Measurements from ENCODE around the gene CCDC190.
"Not testable (repeated sequence)": the region's sequence is repeated elsewhere in the genome, so short reads cannot be mapped to it uniquely, and the experiment has no call there.

CCDC190 gene

DNA sequence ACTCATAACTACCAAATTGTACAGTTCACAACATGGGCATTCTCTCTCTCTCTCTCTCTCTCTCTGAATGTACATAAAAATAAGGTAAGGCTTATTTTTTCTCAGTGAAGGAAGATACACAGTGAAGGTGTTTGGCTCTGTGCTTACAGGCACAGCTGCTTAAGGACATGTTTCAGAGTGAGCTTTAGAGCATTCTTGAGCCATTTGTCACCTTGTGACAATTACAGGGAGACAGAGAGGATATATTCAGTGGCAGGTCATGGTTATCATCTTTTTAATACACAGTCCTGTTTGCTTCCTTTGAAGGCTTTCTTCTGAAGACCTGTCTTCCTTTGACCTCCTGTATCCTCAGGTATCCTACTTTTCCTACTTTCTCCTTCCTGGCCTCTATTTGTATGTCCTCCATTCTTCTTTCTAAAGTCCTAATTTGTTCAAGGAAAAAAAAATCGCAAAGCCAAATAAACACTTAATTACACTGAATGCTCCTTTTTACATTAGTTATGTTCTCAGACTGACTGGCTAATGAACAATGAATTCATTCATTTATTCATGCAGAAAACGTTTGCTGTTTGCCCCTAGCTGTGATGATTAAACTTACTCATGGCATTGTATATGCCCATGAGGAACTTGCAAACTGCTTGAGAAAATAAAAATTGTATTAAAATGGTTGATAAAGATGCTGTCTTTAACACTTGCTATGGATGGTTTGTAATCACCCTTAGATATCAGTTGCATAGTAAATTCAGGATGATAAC, 37.0 kb downstream of the CCDC190 start:
- DNase-seq, result no peak

DNA sequence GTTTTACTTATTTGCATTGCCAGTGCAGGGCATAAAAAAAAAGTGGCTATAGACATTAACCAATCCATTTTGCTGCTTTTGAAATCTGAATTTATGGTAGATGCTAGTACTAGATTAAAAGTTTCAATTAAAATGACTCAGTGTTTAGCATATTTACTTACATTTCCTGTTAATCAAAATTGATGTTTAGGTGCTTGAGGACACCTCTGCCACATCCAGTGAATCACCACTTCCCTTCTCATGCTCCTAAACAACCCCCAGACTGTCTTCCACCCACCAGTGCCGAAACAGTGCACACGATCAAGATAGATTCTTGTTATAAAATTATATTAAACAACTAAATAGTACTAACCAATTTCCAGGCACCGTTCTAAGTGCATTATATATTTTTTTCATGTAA, 37.7 kb downstream of the CCDC190 start:
- no peak for DNase-seq

DNA sequence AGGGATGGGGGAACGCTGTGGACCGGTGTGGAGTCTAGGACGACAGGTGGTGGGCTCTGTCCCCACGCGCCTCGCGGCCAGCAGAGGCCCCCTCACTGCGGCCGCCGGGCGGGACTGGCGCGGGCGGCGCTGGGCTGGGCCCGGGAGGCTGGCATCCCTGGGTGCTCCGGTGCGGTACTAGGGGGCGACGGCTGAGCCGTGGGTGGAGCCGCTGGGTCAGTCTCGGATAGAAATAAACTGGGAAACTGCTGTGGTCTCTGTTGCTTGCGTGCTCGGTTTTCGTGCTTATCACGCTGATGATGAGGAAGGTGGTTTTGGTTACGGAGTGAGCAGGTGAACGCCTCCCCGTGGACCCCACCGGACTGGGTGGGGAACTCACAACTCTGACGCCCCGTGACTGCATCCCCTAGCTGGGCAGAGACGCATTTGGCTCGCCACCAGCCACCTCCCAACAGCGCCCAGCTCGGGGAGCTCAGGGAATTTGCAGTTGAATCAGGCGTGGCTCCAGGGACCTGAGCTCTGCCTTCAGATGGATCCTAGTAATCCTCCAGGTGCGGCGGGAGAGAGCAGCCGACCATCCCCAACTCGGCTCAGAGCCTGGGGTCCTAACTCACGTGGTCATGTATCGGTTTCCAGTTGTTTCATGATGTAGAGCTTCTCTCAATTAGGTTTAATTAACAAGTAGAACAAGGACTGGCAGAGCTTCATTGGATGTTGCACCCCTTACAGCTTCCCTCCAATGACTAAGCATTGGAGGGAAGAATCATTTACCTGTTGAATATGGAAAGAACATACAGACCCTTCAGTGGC, 38.4 kb downstream of the CCDC190 start:
- peak; percentile 11 for DNase-seq

DNA sequence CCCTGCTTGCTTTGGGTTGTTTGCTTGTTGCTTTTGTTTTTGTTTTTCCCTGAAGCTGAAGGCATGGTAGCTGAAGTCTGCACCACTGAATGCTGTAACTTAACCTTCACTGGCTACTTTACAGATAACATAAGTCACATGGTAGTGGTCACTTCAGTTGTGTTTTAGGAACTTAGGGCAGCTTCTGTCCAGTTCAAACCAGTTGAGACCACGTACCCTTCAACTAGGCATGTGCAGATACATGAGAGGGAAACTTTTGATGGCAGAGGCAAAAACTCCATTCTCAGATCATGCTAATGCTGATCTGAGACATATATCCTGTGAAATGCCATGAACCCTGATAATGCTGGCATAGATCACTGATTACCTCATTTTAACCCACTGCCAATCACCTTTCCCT, 42.3 kb downstream of the CCDC190 start:
- DNase-seq, result not testable (repeated sequence)

DNA sequence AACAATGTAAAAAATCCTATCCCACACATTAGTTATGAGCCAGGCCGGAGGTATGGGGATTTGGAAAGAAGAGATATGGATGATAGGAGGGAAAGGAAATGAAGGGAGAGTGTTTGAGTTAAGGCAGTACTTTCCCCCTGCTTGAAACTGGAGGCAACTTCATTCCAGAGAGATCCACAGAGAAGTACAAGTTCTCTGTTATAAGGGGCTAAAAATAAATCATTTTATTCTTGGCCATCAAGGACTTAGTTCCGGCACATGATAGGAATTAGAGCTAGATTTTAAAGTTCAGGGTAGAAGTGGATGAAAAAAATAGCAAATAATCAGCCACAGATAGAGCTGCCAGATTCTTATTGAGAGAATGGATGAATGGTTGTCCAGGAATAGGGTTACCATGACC, 42.8 kb downstream of the CCDC190 start:
- not testable (repeated sequence) for DNase-seq

DNA sequence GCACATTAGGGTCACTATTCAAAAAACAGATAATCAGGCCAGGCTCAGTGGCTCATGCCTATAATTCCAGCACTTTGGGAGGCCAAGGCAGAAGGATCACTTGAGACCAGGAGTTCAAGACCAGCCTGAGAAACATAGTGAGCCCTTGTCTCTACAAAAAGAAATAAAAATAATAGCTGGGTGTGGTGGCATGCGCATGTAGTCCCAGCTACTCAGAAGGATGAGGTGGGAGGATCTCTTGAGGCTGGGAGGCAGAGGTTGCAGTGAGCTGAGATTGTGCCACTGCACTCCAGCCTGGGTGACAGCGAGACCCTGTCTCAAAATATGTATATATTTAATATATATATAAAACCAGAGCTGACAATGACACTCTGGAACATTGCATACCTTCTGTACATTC, 48.6 kb downstream of the CCDC190 start:
- not testable (repeated sequence) for DNase-seq

DNA sequence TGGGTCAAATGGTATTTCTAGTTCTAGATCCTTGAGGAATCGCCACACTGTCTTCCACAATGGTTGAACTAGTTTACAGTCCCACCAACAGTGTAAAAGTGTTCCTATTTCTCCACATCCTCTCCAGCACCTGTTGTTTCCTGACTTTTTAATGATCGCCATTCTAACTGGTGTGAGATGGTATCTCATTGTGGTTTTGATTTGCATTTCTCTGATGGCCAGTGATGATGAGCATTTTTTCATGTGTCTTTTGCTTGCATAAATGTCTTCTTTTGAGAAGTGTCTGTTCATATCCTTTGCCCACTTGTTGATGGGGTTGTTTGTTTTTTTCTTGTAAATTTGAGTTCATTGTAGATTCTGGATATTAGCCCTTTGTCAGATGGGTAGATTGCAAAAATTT, 53.5 kb downstream of the CCDC190 start:
- not testable (repeated sequence) for DNase-seq

Data from NCI-H2227 treated with DMSO at 0.1 percent for 48 hours (cell line).